ENCODE data around the gene CRELD1. TPM values are rescaled to one million over a fixed set of nuclear protein-coding genes. Genes with fewer than 3 reads are reported as not detected.

Gene CRELD1
- total and polyA plus RNA-seq, 9 of the 15 experiments (the other 6 are each of a cell fraction or from before 2014, with no cell fraction given) = 3.3 to 25.8 (median 16.5) TPM

GRCh38 chr3:9933561-9934234 lies at the start of gene CRELD1 (continued):
- TF ChIP-seq HOMEZ (CRISPR knock-in tag; IDR thresholded peaks at IDR 0.05) (no peak), NR1H2 (CRISPR knock-in tag; IDR thresholded peaks at IDR 0.05) (no peak), MCM7 (IDR thresholded peaks at IDR 0.05) (no peak), JUND (IDR thresholded peaks at IDR 0.05; ENCODE audit: borderline replicate concordance, low read depth, low read length) (peak; percentile 81), JUND (tag; IDR thresholded peaks at IDR 0.05; ENCODE audit: borderline replicate concordance, low read depth, low read length) (peak; percentile 51; the same call in 1 of the 3 replicates), ZNF431 (CRISPR knock-in tag; IDR thresholded peaks at IDR 0.05) (peak; percentile 78; the same call in 1 of the 2 replicates), ZNF707 (CRISPR knock-in tag; conservative IDR thresholded peaks at IDR 0.05) (no peak), TOE1 (IDR thresholded peaks at IDR 0.05; ENCODE audit: borderline replicate concordance) (peak; percentile 34; the same call in 1 of the 2 replicates), TOE1 (CRISPR knock-in tag; IDR thresholded peaks at IDR 0.05; ENCODE audit: borderline replicate concordance, low read depth) (no peak), HNRNPUL1 (IDR thresholded peaks at IDR 0.05; ENCODE audit: low read length) (no peak), TFAM (CRISPR knock-in tag; conservative IDR thresholded peaks at IDR 0.05) (no peak), CEBPG (CRISPR knock-in tag; IDR thresholded peaks at IDR 0.05) (peak; percentile 84), CEBPG (tag; conservative IDR thresholded peaks at IDR 0.05 in 1 of 2, IDR thresholded peaks at IDR 0.05 in 1 of 2) (peak; percentile 57 to 82; a peak in 3 of 4 replicates), RNF219 (CRISPR knock-in tag; IDR thresholded peaks at IDR 0.05) (no peak), SMAD1 (IDR thresholded peaks at IDR 0.05; ENCODE audit: low read depth, low read length, partially characterized antibody) (peak; percentile 13), ZNF586 (CRISPR knock-in tag; conservative IDR thresholded peaks at IDR 0.05) (no peak), SRSF3 (IDR thresholded peaks at IDR 0.05; ENCODE audit: insufficient read depth, low read length) (no peak), ASH1L (IDR thresholded peaks at IDR 0.05; ENCODE audit: borderline replicate concordance, low read depth, partially characterized antibody) (peak; percentile 26), CHD4 (IDR thresholded peaks at IDR 0.05; ENCODE audit: insufficient read depth, insufficient replicate concordance, low read depth, low read length, poor library complexity, severe bottlenecking) (no peak)
- TF ChIP-seq, protein P1, sequence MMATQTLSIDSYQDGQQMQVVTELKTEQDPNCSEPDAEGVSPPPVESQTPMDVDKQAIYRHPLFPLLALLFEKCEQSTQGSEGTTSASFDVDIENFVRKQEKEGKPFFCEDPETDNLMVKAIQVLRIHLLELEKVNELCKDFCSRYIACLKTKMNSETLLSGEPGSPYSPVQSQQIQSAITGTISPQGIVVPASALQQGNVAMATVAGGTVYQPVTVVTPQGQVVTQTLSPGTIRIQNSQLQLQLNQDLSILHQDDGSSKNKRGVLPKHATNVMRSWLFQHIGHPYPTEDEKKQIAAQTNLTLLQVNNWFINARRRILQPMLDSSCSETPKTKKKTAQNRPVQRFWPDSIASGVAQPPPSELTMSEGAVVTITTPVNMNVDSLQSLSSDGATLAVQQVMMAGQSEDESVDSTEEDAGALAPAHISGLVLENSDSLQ (IDR thresholded peaks at IDR 0.05) = no peak
- TF ChIP-seq, protein P2, sequence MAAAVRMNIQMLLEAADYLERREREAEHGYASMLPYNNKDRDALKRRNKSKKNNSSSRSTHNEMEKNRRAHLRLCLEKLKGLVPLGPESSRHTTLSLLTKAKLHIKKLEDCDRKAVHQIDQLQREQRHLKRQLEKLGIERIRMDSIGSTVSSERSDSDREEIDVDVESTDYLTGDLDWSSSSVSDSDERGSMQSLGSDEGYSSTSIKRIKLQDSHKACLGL (CRISPR knock-in tag; IDR thresholded peaks at IDR 0.05; ENCODE audit: borderline replicate concordance, poor library complexity, severe bottlenecking) = peak; percentile 32
